ENCODE measurements around the gene ADAMTS13.

ADAMTS13 gene

DNA sequence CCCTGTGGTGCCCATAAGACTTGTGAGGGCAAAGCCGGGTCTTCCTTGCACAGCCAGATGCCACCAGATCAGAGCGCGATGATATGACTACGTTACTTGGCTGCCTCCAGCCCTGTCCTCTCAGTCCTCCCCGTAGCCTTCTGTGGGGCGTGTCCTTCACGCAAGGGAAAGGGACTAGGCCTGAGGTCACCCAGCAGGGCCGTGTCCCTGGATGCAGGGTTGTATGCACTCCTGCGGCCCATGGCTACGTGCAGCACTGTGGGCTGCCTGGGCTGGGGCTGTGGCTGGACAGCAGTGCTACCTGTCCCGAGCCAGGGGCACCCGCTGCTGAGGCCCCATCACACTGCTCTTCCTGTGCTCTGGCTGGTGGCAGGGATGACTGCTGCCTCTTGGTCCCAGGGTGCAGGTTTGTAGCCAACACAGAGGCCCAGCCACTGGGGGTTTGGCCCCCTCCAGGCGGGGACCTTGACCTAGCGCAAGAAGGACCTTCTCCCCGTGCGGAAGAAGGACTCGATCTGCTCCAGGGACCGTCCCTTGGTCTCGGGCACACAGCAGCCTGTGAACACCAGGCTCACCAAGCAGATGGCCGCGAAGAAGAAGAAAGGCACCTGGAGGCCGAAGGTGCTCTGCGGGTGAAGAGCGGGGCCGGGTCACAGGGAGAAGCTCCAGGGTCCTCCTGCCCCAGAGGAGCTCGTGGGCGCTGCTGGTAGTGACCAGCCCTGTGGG, 49.5 kb downstream of the ADAMTS13 start:
- no peaks in the 10 kb centered on the region for H3K9me3 ChIP-seq (ENCODE audit: insufficient read depth, low read length)
- H3K79me2 ChIP-seq (ENCODE audit: insufficient read depth, low read length) = no peaks in the 10 kb centered on the region
- no peak overlapping the region for H3K9ac ChIP-seq (ENCODE audit: low read length)
- no peaks in the 10 kb centered on the region for H3K27me3 ChIP-seq (ENCODE audit: low read length)
- H3F3A ChIP-seq (ENCODE audit: insufficient read depth) = no peaks in the 10 kb centered on the region
- no peak overlapping the region for H3K4me3 ChIP-seq (ENCODE audit: insufficient read depth, low read length, poor library complexity, severe bottlenecking)
- H3K36me3 ChIP-seq (ENCODE audit: low read length) = no peaks in the 10 kb centered on the region
- H4K20me1 ChIP-seq (ENCODE audit: low read depth, low read length) = no peaks in the 10 kb centered on the region
- no peaks in the 10 kb centered on the region for H3K9me2 ChIP-seq (replicated peaks; ENCODE audit: insufficient read depth, low read length)
- H3K27ac ChIP-seq (ENCODE audit: low read depth, low read length) = no peak overlapping the region
- H3K4me2 ChIP-seq (ENCODE audit: low read depth, low read length, poor library complexity, severe bottlenecking) = no peak overlapping the region
- no peak for TF ChIP-seq EZH2phosphoT487 (conservative IDR thresholded peaks at IDR 0.05; ENCODE audit: low read length)
- no peak for TF ChIP-seq CTCF (IDR thresholded peaks at IDR 0.05; ENCODE audit: insufficient read depth, low read length, poor library complexity, severe bottlenecking)
- H2AFZ ChIP-seq (ENCODE audit: low read depth, low read length, severe bottlenecking) = no peak overlapping the region

DNA sequence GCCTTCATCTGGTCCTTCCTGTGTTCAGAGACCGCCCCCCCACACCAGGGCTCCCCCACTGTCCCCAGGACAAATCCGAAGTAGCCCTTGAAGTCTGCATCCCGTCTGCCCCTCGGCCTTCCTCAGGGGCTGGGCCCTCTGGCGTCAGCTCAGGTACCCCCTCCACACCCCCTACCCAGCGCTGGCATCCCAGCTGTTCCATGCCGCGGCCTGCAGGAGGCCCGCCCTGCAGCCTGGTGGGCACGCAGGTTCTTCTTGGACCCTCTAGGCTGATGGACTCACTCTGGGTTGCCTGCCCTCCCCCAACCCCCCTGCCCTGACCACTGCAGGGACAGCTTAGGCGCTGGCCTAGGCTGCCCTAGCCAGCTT, 50.1 kb downstream of the ADAMTS13 start:
- peaks cover 2% of the 10 kb centered on the region; the same call in 1 of the 2 replicates for H3K79me2 ChIP-seq (ENCODE audit: insufficient read depth, low read length)
- H3K4me2 ChIP-seq (ENCODE audit: low read depth, low read length, poor library complexity, severe bottlenecking) = no peak overlapping the region
- no peak overlapping the region for H3K4me3 ChIP-seq (ENCODE audit: insufficient read depth, low read length, poor library complexity, severe bottlenecking)
- H3F3A ChIP-seq (ENCODE audit: insufficient read depth) = no peaks in the 10 kb centered on the region
- H3K36me3 ChIP-seq (ENCODE audit: low read length) = no peaks in the 10 kb centered on the region
- no peak overlapping the region for H2AFZ ChIP-seq (ENCODE audit: low read depth, low read length, severe bottlenecking)
- no peaks in the 10 kb centered on the region for H4K20me1 ChIP-seq (ENCODE audit: low read depth, low read length)
- H3K9me3 ChIP-seq (ENCODE audit: insufficient read depth, low read length) = no peaks in the 10 kb centered on the region
- H3K27ac ChIP-seq (ENCODE audit: low read depth, low read length) = no peak overlapping the region
- no peaks in the 10 kb centered on the region for H3K9me2 ChIP-seq (replicated peaks; ENCODE audit: insufficient read depth, low read length)
- H3K27me3 ChIP-seq (ENCODE audit: low read length) = no peaks in the 10 kb centered on the region
- no peak overlapping the region for H3K9ac ChIP-seq (ENCODE audit: low read length)
- no peak for TF ChIP-seq CTCF (IDR thresholded peaks at IDR 0.05; ENCODE audit: insufficient read depth, low read length, poor library complexity, severe bottlenecking)
- no peak for TF ChIP-seq EZH2phosphoT487 (conservative IDR thresholded peaks at IDR 0.05; ENCODE audit: low read length)

- no peaks in the 10 kb centered on the region for H3K36me3 ChIP-seq (ENCODE audit: low read length)
Measured at GRCh38 chr9:133472753-133473378, 50.7 kb downstream of the ADAMTS13 start.

More at GRCh38 chr9:133472753-133473378, 50.7 kb downstream of the ADAMTS13 start:
- Histone ChIP-seq H3K4me2 (ENCODE audit: low read depth, low read length, poor library complexity, severe bottlenecking) (no peak overlapping the region), H3K9me3 (ENCODE audit: insufficient read depth, low read length) (no peaks in the 10 kb centered on the region), H4K20me1 (ENCODE audit: low read depth, low read length) (no peaks in the 10 kb centered on the region), H3K27ac (ENCODE audit: low read depth, low read length) (no peak overlapping the region), H3K4me3 (ENCODE audit: insufficient read depth, low read length, poor library complexity, severe bottlenecking) (no peak overlapping the region), H3K9ac (ENCODE audit: low read length) (no peak overlapping the region), H3K9me2 (replicated peaks; ENCODE audit: insufficient read depth, low read length) (no peaks in the 10 kb centered on the region), H2AFZ (ENCODE audit: low read depth, low read length, severe bottlenecking) (no peak overlapping the region), H3F3A (ENCODE audit: insufficient read depth) (no peaks in the 10 kb centered on the region), H3K79me2 (ENCODE audit: insufficient read depth, low read length) (peaks cover 7% of the 10 kb centered on the region; the same call in 1 of the 2 replicates), H3K27me3 (ENCODE audit: low read length) (no peaks in the 10 kb centered on the region)
- TF ChIP-seq EZH2phosphoT487 (conservative IDR thresholded peaks at IDR 0.05; ENCODE audit: low read length) = no peak
- TF ChIP-seq CTCF (IDR thresholded peaks at IDR 0.05; ENCODE audit: insufficient read depth, low read length, poor library complexity, severe bottlenecking) = no peak
